HG03460 (cell line): ENCODE data around the gene PDCD1LG2.

ENCODE experiments used
- ATAC-seq: cut with Tn5 transposase; IDR thresholded peaks from one replicate; pipeline ENCODE4 v1.9.1; 2021; ENCODE audit not compliant: unreplicated experiment

PDCD1LG2 gene

DNA sequence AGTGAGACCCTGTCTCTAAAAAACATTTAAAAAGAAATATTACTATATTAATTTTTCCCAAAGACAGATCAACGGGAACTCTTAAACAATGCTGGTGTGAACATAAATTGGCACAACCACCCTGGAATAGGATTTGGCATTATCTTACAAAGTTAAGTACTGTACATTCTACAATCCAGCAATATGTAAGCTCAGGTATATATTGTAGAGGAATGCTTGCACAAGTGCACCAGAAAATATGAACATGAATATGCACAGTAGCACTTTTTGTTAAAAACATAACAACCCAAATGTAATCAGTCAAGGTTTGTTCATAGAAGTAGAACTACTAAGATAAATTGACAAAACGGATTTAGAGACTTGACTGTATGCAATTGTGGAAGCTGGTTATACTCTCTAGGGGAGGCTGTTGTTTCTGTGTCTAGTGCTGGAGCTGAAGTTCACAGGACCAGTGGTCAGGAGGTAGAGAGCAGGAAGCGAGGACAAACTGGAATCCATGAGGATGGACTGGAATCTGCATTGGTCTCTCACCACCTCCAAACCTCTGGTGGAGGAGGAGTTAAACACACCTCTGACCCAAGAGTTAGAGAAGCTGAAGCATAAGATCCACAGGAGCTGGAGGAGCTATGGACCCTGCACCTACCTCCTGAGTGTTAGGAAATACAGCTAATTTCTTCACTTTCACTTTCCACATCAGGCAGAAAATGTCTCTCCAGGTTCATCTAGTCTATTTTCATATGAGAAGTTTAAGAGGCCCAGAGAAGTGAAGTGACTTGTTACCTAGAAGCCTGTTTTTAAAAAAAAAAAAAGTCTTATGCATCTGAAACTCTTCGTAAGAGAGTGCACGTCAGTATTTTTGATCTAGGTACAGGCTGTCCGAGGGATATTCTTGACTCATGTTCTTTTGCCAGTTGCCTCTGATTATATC lies 98.2 kb downstream of the PDCD1LG2 start:
- peak; percentile 53 for ATAC-seq

DNA sequence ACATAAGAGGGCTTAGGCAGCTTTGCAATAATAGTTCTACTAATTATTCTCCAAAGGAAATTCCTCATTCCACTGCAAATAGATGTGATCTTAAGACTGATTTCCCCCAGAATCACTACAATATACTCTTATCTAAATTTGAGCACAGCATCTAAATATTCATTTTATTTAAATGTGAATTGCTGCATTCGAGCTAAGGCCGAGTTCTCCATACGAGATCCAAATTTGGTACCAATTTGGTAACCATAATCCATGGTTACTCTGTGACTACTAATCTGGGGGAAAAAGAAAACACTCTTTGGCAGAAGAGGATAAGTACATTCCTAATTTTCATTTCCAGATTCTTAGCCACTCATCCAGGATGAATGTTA lies 98.9 kb downstream of the PDCD1LG2 start:
- no peak for ATAC-seq

DNA sequence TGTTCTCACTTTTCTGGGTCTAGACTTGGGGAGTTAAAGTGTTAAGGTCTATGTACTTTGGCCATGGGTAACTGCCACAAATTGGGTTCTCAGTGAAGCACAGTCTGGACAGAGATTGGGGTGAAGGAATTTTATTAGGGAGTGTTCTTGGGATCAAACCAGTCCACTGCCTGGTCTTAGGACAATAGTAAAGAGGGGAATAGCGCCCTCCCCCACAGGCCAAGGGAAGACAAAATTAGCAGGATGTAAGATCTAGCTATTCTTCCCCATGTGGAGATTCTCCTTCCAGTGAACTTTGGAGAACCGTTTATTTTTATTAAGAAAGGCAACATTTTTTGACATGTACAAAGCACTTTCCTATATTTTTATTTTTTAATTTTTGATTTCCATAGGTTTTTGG lies 100.2 kb downstream of the PDCD1LG2 start:
- no peak for ATAC-seq

DNA sequence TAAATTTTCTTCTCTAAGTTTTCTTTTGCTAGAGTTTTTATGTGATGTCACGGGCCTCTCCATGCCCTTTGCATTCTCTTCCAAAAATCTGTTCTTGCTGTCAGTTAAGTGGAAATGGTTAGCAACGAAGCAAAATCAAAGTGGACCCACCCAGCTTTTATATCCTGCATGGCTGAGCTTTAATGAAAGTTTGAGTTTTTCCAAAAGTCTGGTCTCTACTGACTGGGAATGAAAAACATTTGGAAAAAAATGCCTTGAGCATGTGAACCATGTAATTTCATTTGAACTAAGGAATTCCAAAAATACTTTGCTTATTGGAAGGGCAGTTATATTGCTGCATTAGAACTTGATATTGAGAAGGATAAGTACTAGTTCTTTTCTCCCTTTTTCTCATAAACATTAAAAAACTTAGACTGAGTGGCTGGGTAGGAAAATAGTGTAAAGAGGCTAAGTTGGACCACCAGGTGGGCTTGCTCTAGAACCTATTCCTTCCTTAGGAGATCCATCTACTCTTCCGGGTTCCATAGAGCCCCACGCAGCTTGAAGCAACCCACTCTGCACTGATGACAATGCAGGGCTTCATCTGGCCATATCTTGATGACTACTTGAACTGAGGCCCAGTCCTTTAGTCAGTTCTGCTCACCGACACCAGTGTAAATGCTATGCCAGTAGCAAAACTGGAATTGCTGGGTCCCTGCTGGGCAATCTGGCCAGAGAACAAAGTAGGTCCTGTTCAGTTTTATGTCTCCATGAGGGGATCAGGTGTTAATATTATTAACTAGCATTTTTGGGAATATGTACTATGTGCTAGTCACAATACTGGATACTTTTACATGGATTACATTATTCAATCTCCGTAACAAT lies 101.2 kb downstream of the PDCD1LG2 start:
- ATAC-seq, result no peak

DNA sequence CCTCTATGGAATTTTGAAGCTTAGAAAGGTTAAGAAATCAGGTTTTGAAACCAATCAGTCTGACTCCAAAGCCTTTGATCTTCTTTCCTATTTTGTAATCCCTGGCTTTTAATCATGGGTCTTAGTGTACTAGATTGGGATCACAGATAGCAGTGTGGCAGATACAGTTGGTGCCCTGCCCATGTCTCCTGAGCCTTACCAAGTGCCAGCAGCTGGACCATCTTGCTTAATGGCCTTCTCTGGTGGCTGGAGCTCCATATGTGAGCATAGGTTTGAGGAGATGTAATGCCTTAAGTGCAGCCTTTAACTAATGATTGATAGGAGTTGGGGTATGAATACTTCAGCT lies 101.8 kb downstream of the PDCD1LG2 start:
- no peak for ATAC-seq

DNA sequence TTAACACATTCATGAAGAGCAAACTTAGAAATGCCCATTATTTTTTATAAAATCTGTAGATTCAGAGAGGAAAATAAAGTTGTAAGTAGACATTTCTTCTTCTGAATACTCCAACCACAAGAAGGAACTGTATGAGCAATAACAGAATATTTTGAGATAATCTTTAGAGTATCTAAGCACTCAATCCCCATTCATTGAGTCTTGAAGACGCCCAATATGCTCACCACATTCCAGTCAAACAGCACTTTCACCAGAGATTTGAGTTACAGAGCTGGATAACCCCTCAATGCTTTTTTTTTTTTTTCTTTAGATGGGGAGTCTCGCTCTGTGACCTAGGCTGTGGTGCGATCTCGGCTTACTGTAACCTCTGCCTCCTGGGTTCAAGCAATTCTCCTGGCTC lies 103.9 kb downstream of the PDCD1LG2 start:
- ATAC-seq, result no peak

DNA sequence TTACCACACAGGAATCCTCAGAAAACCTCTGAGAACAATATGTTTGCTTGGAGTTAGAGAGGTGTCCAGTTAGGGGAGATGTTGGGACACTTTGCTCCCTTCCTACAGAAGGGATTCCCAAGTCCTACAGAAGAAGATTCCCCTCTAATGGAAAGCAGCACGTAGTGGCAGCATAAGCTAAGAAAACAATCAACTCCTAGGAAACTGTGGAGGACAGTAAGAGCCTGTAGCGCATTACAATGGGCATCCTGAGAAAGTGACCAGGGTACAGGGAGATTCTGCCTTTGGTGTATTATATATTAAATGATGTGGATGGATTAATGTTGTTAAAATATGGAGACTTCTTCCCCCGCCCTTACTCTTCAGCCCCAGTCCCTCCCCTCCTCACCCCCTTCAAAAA lies 104.7 kb downstream of the PDCD1LG2 start:
- no peak for ATAC-seq

- ATAC-seq, result peak; percentile 93
Observed at GRCh38 chr9:5617749-5618148, 107.4 kb downstream of the PDCD1LG2 start.

GRCh38 chr9:5620494-5620893 lies 110.2 kb downstream of the PDCD1LG2 start:
- no peak for ATAC-seq
